ENCODE data around the gene IRF6. TPM values are rescaled to one million over a fixed set of nuclear protein-coding genes. Genes with fewer than 3 reads are reported as not detected.
"Not testable (repeated sequence)": the region's sequence is repeated elsewhere in the genome, so short reads cannot be mapped to it uniquely, and the experiment has no call there.

The IRF6 gene
- total RNA-seq, 2 experiments from 2014 or later: 0.48 to 0.64 TPM

GRCh38 chr1:209802780-209803152 lies 3.2 kb downstream of the IRF6 start:
- Mint-ChIP-seq H3K36me3 (ENCODE audit: low read depth) (no peaks in the 10 kb centered on the region), H3K4me3 (no peak overlapping the region), H3K27ac (no peak overlapping the region), H3K27me3 (ENCODE audit: low read depth) (peaks cover 5% of the 10 kb centered on the region), H3K4me1 (ENCODE audit: low read depth) (peaks cover 17% of the 10 kb centered on the region), H3K9me3 (no peaks in the 10 kb centered on the region)
- CTCF ChIA-PET: interaction anchor here (4.3 kb wide), 1 partner anchor 21 kb away, joined by 22 read pairs; no protein-coding TSS in a partner anchor
- no peak for DNase-seq
- intact Hi-C loops (cut with micrococcal nuclease): no loop called here

- Mint-ChIP-seq H3K4me1 (ENCODE audit: low read depth) (peaks cover 17% of the 10 kb centered on the region), H3K4me3 (no peak overlapping the region), H3K27me3 (ENCODE audit: low read depth) (peaks cover 5% of the 10 kb centered on the region), H3K27ac (no peak overlapping the region), H3K9me3 (no peaks in the 10 kb centered on the region), H3K36me3 (ENCODE audit: low read depth) (no peaks in the 10 kb centered on the region)
- DNase-seq: no peak
- CTCF ChIA-PET: interaction anchor here (4.3 kb wide), 1 partner anchor 21 kb away, joined by 22 read pairs; no protein-coding TSS in a partner anchor
- intact Hi-C loops (cut with micrococcal nuclease): no loop called here
These were observed 3.7 kb downstream of the IRF6 start for GRCh38 chr1:209802117-209802779.

DNA sequence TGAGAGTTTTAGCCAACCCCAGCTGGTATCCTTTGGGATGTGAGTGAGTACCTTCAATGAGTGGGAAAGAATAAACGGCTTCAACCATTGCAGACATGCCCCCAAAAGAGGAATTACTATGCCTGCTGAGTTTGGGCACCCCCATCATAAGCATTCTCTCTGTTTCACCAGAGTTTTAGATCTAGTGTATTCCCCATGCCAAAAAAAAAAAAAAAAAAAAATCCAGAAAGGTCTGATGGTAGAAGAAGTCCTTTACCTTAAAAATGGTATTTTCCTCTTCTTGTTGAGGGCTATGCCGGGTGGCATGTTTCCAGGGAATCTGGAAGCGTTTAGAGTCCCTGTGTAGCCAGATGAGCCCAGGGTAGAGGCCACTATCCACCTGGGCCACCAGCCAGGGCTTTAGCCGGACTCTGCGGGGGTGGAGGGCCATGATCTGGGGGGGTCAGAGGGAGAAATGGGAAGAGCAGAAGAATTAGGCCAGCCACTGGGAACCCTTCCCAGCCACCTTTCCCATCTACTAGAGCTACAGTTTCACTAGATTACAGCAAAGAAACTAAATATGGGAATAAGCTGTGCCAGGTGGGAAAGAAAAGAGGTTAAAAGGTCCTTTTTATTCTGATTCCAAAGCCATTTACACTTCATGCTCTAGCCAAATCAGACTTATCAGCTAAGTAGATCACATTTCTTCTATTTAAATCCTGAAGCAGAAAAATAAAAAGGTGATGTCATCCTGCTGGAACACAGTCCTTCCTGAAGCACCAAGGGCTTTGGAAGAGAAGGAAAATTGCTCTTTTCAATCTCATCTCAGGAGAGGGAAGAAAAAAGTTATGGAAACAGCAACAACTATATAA lies 4.7 kb downstream of the IRF6 start:
- H3K4me3 Mint-ChIP-seq: no peak overlapping the region
- DNase-seq: no peak
- H3K27me3 Mint-ChIP-seq (ENCODE audit: low read depth): peaks cover 5% of the 10 kb centered on the region
- no peak overlapping the region for H3K27ac Mint-ChIP-seq
- no peaks in the 10 kb centered on the region for H3K36me3 Mint-ChIP-seq (ENCODE audit: low read depth)
- CTCF ChIA-PET: interaction anchor here (4.3 kb wide), 1 partner anchor 22 kb away, joined by 22 read pairs; no protein-coding TSS in a partner anchor
- H3K4me1 Mint-ChIP-seq (ENCODE audit: low read depth): peaks cover 15% of the 10 kb centered on the region
- intact Hi-C loops (cut with micrococcal nuclease): no loop called here
- no peaks in the 10 kb centered on the region for H3K9me3 Mint-ChIP-seq

DNA sequence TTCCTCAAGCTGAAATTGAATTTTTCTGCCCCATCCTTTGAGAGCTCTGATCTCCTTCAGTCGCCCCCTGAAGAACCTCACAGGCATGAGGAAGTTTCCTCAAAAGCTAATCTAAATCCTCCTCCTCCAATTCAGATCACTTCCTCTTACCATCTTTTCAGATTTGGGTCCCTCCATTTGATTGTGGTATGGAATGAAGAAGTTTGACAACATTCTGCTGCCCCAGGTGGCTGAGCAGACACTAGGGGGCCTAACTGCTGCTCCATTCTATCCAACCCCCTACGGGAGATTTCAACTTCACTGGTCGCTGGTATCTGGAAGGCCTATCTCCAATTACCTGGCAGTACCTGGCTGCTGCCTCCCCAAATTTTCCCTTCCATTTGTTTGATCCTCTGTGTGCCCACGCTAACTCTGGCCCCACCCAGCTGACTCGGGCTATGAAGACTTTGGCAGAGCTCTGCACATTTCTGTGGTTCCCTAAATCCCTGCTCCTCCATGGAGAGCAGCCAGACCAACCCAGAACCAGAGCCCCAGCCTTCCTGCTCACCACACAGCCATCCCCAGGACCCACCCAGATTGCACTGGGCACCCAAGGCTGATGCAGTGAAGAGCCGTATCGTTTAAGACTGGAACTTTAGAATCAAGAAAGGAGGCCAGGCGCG lies 7.8 kb downstream of the IRF6 start:
- no peak for DNase-seq
- Mint-ChIP-seq H3K36me3 (ENCODE audit: low read depth) (no peaks in the 10 kb centered on the region), H3K27ac (no peak overlapping the region), H3K9me3 (no peaks in the 10 kb centered on the region), H3K4me1 (ENCODE audit: low read depth) (no peaks in the 10 kb centered on the region), H3K27me3 (ENCODE audit: low read depth) (peaks cover 4% of the 10 kb centered on the region), H3K4me3 (no peak overlapping the region)
- CTCF ChIA-PET: interaction anchor here (0.5 kb wide), 1 partner anchor 26 kb away, joined by 3 read pairs; no protein-coding TSS in a partner anchor
- intact Hi-C loops (cut with micrococcal nuclease): no loop called here

DNA sequence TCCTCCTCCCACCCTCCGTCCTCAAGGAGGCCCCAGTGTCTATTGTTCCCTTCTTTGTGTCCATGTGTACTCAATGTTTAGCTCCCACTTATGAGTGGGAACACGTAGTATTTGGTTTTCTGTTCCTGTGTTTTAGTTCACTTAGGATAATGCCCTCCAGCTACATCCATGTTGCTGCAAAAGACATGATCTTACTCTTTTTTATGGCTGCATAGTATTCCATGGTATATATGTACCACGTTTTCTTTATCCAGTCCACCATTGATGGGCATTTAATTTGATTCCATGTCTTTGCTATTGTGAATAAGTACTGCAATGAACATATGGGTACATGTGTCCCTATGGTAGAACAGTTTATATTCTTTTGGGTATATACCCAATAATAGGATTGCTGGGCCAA lies 12.2 kb downstream of the IRF6 start:
- H3K4me1 Mint-ChIP-seq (ENCODE audit: low read depth); H3K36me3 Mint-ChIP-seq (ENCODE audit: low read depth); H3K27me3 Mint-ChIP-seq (ENCODE audit: low read depth); CTCF ChIA-PET; H3K9me3 Mint-ChIP-seq; H3K4me3 Mint-ChIP-seq; H3K27ac Mint-ChIP-seq; intact Hi-C loops (cut with micrococcal nuclease); DNase-seq: not testable (repeated sequence)

- no peak for DNase-seq
- Mint-ChIP-seq H3K27me3 (ENCODE audit: low read depth) (peaks cover 4% of the 10 kb centered on the region), H3K4me1 (ENCODE audit: low read depth) (no peaks in the 10 kb centered on the region), H3K9me3 (no peaks in the 10 kb centered on the region), H3K4me3 (no peak overlapping the region), H3K27ac (no peak overlapping the region), H3K36me3 (ENCODE audit: low read depth) (no peaks in the 10 kb centered on the region)
- CTCF ChIA-PET: interaction anchor here (1.6 to 2.3 kb wide), 2 partner anchors 31 to 32 kb away, joined by 6 to 8 read pairs; no protein-coding TSS in a partner anchor
- intact Hi-C loops (cut with micrococcal nuclease): no loop called here
These were observed 14.0 kb downstream of the IRF6 start for GRCh38 chr1:209791920-209792319.

- H3K4me3 Mint-ChIP-seq: no peak overlapping the region
- CTCF ChIA-PET: no interaction called here
- H3K4me1 Mint-ChIP-seq (ENCODE audit: low read depth): no peaks in the 10 kb centered on the region
- H3K9me3 Mint-ChIP-seq: no peaks in the 10 kb centered on the region
- H3K36me3 Mint-ChIP-seq (ENCODE audit: low read depth): no peaks in the 10 kb centered on the region
- H3K27me3 Mint-ChIP-seq (ENCODE audit: low read depth): peaks cover 4% of the 10 kb centered on the region
- no peak overlapping the region for H3K27ac Mint-ChIP-seq
- intact Hi-C loops (cut with micrococcal nuclease): no loop called here
- no peak for DNase-seq
These were observed 15.4 kb downstream of the IRF6 start for GRCh38 chr1:209790286-209791193.

DNA sequence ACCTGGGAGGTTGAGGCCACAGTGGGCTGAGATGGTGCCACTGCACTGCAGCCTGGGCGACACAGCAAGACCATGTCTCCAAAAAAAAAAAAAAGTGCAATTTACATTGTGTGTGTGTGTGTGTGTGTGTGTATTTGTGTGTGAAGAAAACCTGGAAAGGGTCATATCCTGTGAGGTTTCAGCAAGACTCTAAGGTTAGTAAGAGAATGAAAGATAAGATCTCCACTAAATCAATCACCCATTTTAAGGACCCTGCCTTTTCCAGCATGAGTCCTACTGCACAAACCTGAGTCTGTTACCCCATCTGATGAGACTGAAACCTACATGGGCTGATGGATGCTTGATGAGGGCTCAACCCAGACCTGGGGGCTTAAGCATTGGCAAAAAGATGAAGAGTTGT lies 16.7 kb downstream of the IRF6 start:
- CTCF ChIA-PET: no interaction called here
- H3K9me3 Mint-ChIP-seq: no peaks in the 10 kb centered on the region

GRCh38 chr1:209787551-209787950 lies 18.4 kb downstream of the IRF6 start:
- H3K4me3 Mint-ChIP-seq: no peak overlapping the region

More for the DNA sequence above, 16.7 kb downstream of the IRF6 start:
- Mint-ChIP-seq H3K36me3 (ENCODE audit: low read depth) (peaks cover 2% of the 10 kb centered on the region), H3K4me3 (no peak overlapping the region), H3K27ac (no peak overlapping the region), H3K27me3 (ENCODE audit: low read depth) (no peaks in the 10 kb centered on the region), H3K4me1 (ENCODE audit: low read depth) (peaks cover 9% of the 10 kb centered on the region)
- no peak for DNase-seq
- intact Hi-C loops (cut with micrococcal nuclease): no loop called here

DNA sequence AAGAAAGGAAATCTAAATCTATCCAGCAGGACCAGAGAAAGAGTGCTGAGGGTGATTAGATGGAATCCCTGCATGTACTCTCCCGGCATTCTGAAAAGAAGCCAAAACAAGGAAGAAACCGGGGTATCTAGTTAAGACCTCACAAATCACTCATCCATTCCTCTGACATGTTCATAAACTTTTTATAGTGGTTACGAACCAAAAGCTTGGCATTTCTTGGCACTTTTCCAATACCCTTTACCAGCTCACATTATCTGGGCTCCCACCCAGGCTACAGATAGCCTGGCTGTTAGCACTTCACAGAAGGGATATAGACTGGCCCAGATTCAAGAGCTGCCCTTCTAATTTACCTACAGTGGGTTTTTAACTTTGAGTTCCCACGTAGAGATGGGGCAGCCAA lies 19.8 kb downstream of the IRF6 start:
- intact Hi-C loops (cut with micrococcal nuclease): no loop called here
- Mint-ChIP-seq H3K27ac (no peak overlapping the region), H3K36me3 (ENCODE audit: low read depth) (peaks cover 12% of the 10 kb centered on the region), H3K4me1 (ENCODE audit: low read depth) (peaks cover 29% of the 10 kb centered on the region), H3K4me3 (no peak overlapping the region), H3K27me3 (ENCODE audit: low read depth) (no peaks in the 10 kb centered on the region), H3K9me3 (no peaks in the 10 kb centered on the region)
- CTCF ChIA-PET: interaction anchor here (3.7 kb wide), 1 partner anchor 37 kb away, joined by 32 read pairs; no protein-coding TSS in a partner anchor
- no peak for DNase-seq

More at GRCh38 chr1:209787551-209787950, 18.4 kb downstream of the IRF6 start:
- DNase-seq: no peak
- Mint-ChIP-seq H3K27ac (no peak overlapping the region), H3K4me1 (ENCODE audit: low read depth) (peaks cover 25% of the 10 kb centered on the region), H3K36me3 (ENCODE audit: low read depth) (peaks cover 8% of the 10 kb centered on the region), H3K9me3 (no peaks in the 10 kb centered on the region), H3K27me3 (ENCODE audit: low read depth) (no peaks in the 10 kb centered on the region)
- intact Hi-C loops (cut with micrococcal nuclease): no loop called here
- CTCF ChIA-PET: interaction anchor here (0.7 to 3.7 kb wide), 3 partner anchors 36 to 218 kb away, joined by 4 to 32 read pairs (median 4); partner anchors contain the start of gene UTP25

DNA sequence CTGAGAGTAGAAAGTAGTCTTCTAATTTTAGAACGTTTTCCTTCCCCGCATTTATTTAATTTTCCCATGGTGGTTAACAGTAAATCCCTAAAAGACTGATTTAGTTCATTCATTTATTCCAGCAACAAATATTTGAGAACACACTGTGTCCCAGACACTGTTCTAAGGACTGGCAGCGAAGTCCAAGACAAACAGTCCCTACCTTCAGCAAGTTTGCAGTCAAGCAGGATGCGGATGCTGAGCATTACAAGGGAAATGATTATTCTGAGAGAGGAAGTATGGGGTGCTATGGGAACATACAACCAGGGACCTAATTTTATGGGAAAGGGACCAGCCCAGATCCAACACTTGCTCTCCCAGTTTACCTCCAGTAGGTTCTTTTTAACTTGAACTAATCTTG lies 20.4 kb downstream of the IRF6 start:
- H3K4me1 Mint-ChIP-seq (ENCODE audit: low read depth): peaks cover 29% of the 10 kb centered on the region

More for the DNA sequence above, 20.4 kb downstream of the IRF6 start:
- Mint-ChIP-seq H3K36me3 (ENCODE audit: low read depth) (peaks cover 12% of the 10 kb centered on the region), H3K27ac (peak overlapping the region; percentile 97), H3K4me3 (no peak overlapping the region), H3K27me3 (ENCODE audit: low read depth) (no peaks in the 10 kb centered on the region), H3K9me3 (no peaks in the 10 kb centered on the region)
- no peak for DNase-seq
- CTCF ChIA-PET: interaction anchor here (1.5 to 3.7 kb wide), 2 partner anchors 17 to 37 kb away, joined by 7 to 32 read pairs; no protein-coding TSS in a partner anchor
- intact Hi-C loops (cut with micrococcal nuclease): no loop called here

Data from activated naive CD4-positive, alpha-beta T cell treated with anti-CD3 and anti-CD28 coated beads for 36 hours (primary cell).